ENCODE data around the gene MIA2.

Gene MIA2

GRCh38 chr14:39395555-39396254, 162.0 kb downstream of the MIA2 start:
- DNase-seq: no peak

GRCh38 chr14:39396448-39396847, 162.7 kb downstream of the MIA2 start:
- DNase-seq: no peak

- no peak for DNase-seq
These were observed 164.7 kb downstream of the MIA2 start for GRCh38 chr14:39398382-39398781.

DNA sequence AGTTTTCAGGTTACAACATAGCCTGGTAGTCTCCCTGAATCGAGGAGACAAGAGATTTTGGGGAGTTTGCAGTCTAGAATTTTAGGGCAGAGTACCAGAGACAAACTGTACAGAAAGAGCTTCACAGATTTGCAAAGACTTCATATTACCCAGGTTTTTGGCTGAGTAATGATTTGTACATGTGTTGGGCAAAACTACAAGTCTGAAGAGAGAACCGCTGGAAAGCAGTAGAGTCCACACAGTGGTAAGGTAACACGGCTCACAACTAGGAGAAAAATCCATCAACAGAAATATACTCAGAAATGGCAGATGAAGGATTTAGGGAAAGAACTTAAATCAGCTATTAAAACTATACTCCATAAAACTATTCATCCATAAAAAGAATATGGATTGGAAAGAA, 172.8 kb downstream of the MIA2 start:
- DNase-seq: no peak

- DNase-seq: no peak
These were observed 182.4 kb downstream of the MIA2 start for GRCh38 chr14:39416072-39416471.

GRCh38 chr14:39417014-39417413, 183.3 kb downstream of the MIA2 start:
- DNase-seq: no peak

- no peak for DNase-seq
These were observed 185.6 kb downstream of the MIA2 start for GRCh38 chr14:39419272-39419671.

DNA sequence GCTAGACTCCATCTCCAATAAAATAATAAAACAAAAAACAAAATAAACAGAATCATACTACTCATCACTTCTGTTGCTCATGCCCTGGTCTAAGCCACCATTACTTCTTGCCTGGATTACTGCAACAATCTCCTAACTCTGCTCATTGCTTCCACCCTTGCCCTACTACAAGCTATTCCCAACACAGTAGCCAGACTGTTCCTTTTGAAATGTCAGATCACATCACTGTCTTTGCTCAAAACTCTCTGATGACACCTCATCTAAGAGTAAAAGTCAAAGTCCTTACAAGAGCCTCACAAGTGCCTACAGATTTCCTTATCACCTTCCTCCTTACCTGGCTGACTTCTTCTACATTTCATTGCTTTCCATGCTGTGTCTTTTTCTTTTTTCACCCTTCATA, 188.5 kb downstream of the MIA2 start:
- no peak for DNase-seq

GRCh38 chr14:39423793-39424192, 190.1 kb downstream of the MIA2 start:
- DNase-seq: no peak

DNA sequence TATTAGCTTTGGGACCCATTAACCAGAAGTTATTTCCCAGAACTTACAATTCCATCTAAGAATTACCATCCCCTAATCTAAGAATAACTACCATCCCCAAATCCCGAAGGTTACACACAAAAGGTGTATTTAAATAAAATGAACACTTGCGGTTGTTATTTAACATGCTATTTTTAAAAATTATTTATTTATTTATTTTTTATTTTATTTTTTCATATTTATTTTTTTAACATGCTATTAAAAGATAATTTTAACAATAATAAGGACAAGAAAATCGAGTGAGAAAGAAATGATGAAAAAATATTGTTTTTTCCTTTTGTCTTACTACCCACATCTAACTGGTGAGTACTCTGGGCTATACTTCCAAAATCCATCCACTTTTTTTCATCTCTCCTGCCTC, 192.2 kb downstream of the MIA2 start:
- no peak for DNase-seq

GRCh38 chr14:39426605-39427004, 192.9 kb downstream of the MIA2 start:
- no peak for DNase-seq

- DNase-seq: no peak
These were observed 194.4 kb downstream of the MIA2 start for GRCh38 chr14:39428118-39428517.

DNA sequence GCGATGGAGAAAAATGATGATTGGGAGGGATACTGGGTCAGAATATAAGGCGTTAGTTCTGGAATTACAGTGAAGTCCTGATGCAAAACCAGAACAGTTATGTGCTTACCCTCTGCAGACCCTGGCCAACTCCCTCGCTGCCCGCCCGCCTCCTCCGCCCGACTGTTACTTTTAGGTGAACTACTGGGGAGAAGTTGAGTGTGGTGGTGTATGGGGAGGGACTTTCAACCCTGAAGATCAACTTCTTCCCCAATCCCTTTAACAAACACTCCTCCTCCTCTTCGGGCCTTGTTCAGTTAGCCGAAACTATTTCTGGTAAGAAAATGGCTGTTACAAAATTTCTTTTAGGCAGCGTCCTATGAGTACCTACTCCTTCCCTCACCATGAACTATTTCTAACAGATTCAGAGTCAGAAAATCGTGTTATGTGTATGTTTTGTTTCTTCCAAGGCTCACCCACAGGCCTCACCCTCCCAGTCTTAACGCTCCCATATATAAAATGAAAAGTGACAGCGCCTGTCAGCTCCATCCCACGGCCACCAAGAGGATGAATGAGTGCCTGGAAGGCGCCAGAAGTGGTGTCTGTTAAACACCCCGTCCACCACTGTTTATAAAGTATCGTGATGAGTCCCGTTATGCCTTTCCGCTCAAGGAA, 197.2 kb downstream of the MIA2 start:
- no peak for DNase-seq

GRCh38 chr14:39431416-39432178, 197.9 kb downstream of the MIA2 start:
- DNase-seq: peak; percentile 39

DNA sequence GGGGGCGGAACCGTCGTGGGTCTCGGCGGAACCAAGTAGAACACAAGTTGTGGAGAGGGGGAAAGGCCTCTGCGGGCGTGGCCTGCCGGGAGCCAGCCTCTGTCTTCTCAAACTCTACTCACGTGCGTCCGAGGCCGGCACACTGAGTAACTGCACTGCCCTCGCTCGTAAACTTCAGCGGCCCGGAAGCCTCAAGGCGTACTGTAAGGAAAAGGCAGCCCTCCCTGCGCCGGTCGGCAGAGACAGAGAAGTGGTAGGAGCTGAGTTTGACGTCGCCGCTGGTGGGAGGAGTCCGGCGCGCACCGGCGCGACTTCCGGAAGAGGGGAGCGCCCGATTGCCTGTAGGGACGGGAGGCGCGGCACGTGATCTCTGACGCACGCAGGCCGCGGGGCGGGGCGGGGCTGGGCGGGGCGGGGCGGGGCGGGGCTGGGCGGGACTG, 198.5 kb downstream of the MIA2 start, which contains the start of gene FBXO33:
Gene FBXO33 (minus strand): TSS at position 255 of the 440 bp plus-strand sequence. CDS start 271 bp downstream, outside the sequence.
- peak; percentile 96 for DNase-seq

GRCh38 chr14:39432619-39433451, 199.1 kb downstream of the MIA2 start:
- peak; percentile 65 for DNase-seq

DNA sequence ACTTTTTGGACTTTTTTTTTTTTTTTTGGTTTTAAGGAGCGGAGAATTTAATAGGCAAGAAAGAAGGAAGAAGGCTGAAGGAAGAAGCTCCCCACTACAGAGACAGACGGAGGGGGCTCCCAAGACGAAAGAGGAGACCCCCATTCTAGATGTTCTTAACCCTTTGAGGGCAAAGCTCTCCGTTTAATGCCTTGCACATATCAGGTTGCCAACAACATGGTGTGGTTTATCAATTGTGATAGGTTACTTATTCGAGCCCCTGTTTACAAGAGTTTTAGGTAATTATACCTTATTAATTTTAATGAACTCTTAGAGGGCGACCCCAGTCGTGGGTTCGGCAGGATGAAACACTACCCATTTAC, 199.7 kb downstream of the MIA2 start:
- no peak for DNase-seq

- DNase-seq: no peak
These were observed 200.7 kb downstream of the MIA2 start for GRCh38 chr14:39434401-39434800.

- DNase-seq: no peak
These were observed 201.5 kb downstream of the MIA2 start for GRCh38 chr14:39435241-39435640.
